ENCODE results near the gene SND1. TPM values are rescaled to one million over a fixed set of nuclear protein-coding genes. Genes with fewer than 3 reads are reported as not detected.

Gene SND1
- total RNA-seq, 1 experiment from 2014 or later: 139 TPM

- no peak overlapping the region for H3K4me3 ChIP-seq (ENCODE audit: low read length)
- no peak overlapping the region for H3K27ac ChIP-seq (ENCODE audit: low read length)
- no peaks in the 10 kb centered on the region for H3K9me3 ChIP-seq (ENCODE audit: low read length)
- H3K4me1 ChIP-seq (ENCODE audit: insufficient read depth, low read length): no peaks in the 10 kb centered on the region
- no peak for ATAC-seq
- no peak for TF ChIP-seq CTCF (conservative IDR thresholded peaks at IDR 0.05; ENCODE audit: low read depth, low read length)
- no peak for TF ChIP-seq EZH2phosphoT487 (IDR thresholded peaks at IDR 0.05; ENCODE audit: borderline replicate concordance, low read length)
- TF ChIP-seq EZH2 (IDR thresholded peaks at IDR 0.05; ENCODE audit: low read length, unreplicated experiment): no peak
- DNase-seq: no peak
- no peaks in the 10 kb centered on the region for H3F3A ChIP-seq (ENCODE audit: low read length, unreplicated experiment)
- no peaks in the 10 kb centered on the region for H3K9me2 ChIP-seq (replicated peaks; ENCODE audit: low read length)
- no TSS peak for BruUV-seq (replicated peaks)
- CTCF ChIA-PET: no interaction called here
- no peaks in the 10 kb centered on the region for H4K20me1 ChIP-seq (ENCODE audit: low read length)
- no peak overlapping the region for H3K4me2 ChIP-seq (ENCODE audit: low read length)
- POLR2A ChIA-PET (ENCODE audit: unreplicated experiment): no interaction called here
- intact Hi-C loops (cut with micrococcal nuclease): no loop called here
- H3K36me3 ChIP-seq (ENCODE audit: low read depth, low read length): peaks cover 5% of the 10 kb centered on the region; the same call in 1 of the 2 replicates
- H2AFZ ChIP-seq (ENCODE audit: low read length): no peak overlapping the region
- H3K27me3 ChIP-seq (ENCODE audit: low read length): no peaks in the 10 kb centered on the region
- no peaks in the 10 kb centered on the region for H3K79me2 ChIP-seq (ENCODE audit: low read length)
- H3K9ac ChIP-seq (ENCODE audit: low read length): no peak overlapping the region
These were observed 210.5 kb downstream of the SND1 start for GRCh38 chr7:127862525-127862924.

GRCh38 chr7:127863082-127863481 lies 211.1 kb downstream of the SND1 start:
- H3K79me2 ChIP-seq (ENCODE audit: low read length): no peaks in the 10 kb centered on the region
- intact Hi-C loops (cut with micrococcal nuclease): no loop called here

More at GRCh38 chr7:127863082-127863481, 211.1 kb downstream of the SND1 start:
- POLR2A ChIA-PET (ENCODE audit: unreplicated experiment): no interaction called here
- Histone ChIP-seq H3K4me3 (ENCODE audit: low read length) (no peak overlapping the region), H3K9ac (ENCODE audit: low read length) (no peak overlapping the region), H3K36me3 (ENCODE audit: low read depth, low read length) (peaks cover 5% of the 10 kb centered on the region; the same call in 1 of the 2 replicates), H4K20me1 (ENCODE audit: low read length) (no peaks in the 10 kb centered on the region), H3K9me3 (ENCODE audit: low read length) (no peaks in the 10 kb centered on the region), H3K27ac (ENCODE audit: low read length) (no peak overlapping the region), H2AFZ (ENCODE audit: low read length) (no peak overlapping the region), H3K27me3 (ENCODE audit: low read length) (no peaks in the 10 kb centered on the region), H3K4me2 (ENCODE audit: low read length) (no peak overlapping the region), H3F3A (ENCODE audit: low read length, unreplicated experiment) (no peaks in the 10 kb centered on the region), H3K4me1 (ENCODE audit: insufficient read depth, low read length) (no peaks in the 10 kb centered on the region), H3K9me2 (replicated peaks; ENCODE audit: low read length) (no peaks in the 10 kb centered on the region)
- no peak for ATAC-seq
- BruUV-seq (replicated peaks): no TSS peak
- TF ChIP-seq EZH2 (IDR thresholded peaks at IDR 0.05; ENCODE audit: low read length, unreplicated experiment): no peak
- TF ChIP-seq EZH2phosphoT487 (IDR thresholded peaks at IDR 0.05; ENCODE audit: borderline replicate concordance, low read length): no peak
- TF ChIP-seq CTCF (conservative IDR thresholded peaks at IDR 0.05; ENCODE audit: low read depth, low read length): no peak
- CTCF ChIA-PET: no interaction called here
- no peak for DNase-seq

All from PC-3 (cell line).